ENCODE data around the gene BTNL2.

DNA sequence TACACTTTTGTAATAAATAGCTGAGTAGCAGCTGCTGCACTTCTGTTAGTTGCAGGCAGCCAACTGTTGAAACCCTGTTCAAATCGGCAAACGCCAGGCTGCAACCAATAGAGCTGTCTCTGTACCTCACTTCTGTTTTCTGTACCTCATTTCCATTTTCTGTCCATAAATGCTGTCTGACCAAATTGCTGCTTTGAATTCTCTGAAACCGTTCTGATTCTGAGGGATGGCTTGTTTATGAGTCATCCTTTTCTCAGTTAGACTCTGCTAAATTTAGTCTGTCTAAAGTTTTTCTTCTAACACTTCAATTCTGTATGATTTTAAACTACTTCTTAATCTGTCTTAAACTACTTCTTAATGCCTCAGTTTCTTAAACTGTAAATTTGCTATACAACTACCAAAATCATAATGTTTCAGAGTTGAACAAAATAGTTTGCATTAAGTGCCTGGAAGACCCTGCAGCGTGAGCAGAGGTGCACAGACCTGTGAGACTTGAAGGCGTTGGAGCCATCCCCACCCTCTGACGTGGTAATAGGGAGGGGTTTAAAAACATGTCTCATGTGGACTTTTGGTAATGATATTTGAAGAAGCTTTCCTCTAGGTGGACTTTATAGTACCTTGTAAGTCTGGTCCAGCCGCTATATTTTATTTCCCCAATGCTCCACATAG lies 9.6 kb downstream of the BTNL2 start:
- no peak for TF ChIP-seq POLR2A (IDR thresholded peaks at IDR 0.05)
- TF ChIP-seq, protein P1, sequence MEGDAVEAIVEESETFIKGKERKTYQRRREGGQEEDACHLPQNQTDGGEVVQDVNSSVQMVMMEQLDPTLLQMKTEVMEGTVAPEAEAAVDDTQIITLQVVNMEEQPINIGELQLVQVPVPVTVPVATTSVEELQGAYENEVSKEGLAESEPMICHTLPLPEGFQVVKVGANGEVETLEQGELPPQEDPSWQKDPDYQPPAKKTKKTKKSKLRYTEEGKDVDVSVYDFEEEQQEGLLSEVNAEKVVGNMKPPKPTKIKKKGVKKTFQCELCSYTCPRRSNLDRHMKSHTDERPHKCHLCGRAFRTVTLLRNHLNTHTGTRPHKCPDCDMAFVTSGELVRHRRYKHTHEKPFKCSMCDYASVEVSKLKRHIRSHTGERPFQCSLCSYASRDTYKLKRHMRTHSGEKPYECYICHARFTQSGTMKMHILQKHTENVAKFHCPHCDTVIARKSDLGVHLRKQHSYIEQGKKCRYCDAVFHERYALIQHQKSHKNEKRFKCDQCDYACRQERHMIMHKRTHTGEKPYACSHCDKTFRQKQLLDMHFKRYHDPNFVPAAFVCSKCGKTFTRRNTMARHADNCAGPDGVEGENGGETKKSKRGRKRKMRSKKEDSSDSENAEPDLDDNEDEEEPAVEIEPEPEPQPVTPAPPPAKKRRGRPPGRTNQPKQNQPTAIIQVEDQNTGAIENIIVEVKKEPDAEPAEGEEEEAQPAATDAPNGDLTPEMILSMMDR (IDR thresholded peaks at IDR 0.05), result no peak
- TF ChIP-seq POLR2AphosphoS5 (IDR thresholded peaks at IDR 0.05), result no peak

Data from gastroesophageal sphincter (tissue), 3 donors.